ENCODE results near the gene PCDHB9.
"Not testable (repeated sequence)": the region's sequence is repeated elsewhere in the genome, so short reads cannot be mapped to it uniquely, and the experiment has no call there.

PCDHB9 gene

DNA sequence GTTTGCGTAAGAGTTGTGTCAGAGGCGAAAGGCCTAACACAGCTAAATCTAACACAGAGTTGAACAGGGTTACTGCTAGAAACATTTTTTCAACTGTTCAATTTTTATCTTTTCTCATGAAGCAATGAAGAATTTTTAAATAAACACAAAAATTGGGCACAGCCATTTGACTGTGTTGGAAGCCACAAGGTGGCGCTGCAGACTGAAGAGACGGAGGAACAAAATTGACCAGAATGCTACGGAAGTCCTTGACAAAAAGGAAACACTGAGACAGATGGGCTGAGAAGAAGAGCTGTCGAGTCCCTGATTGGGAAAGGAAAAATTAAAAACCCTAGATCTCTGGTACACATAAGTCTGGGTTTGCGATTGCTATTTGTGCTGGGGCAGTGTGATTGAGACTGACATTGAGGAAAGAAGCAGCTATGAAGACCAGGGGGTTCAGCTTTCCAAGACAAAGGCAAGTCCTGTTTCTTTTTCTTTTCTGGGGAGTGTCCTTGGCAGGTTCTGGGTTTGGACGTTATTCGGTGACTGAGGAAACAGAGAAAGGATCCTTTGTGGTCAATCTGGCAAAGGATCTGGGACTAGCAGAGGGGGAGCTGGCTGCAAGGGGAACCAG is at the start of gene PCDHB9:
PCDHB9 (plus strand) TSS at position 265 of the 616 bp plus-strand sequence; CDS start at position 423, 158 bp downstream.
- DNase-seq (ENCODE audit: extremely low read depth in 1 of 2, low read depth in 1 of 2) = no peak

- DNase-seq (ENCODE audit: extremely low read depth in 1 of 2, low read depth in 1 of 2) = not testable (repeated sequence)
Measured at GRCh38 chr5:141137346-141137745, 49.6 kb upstream of the PCDHB9 start.

DNA sequence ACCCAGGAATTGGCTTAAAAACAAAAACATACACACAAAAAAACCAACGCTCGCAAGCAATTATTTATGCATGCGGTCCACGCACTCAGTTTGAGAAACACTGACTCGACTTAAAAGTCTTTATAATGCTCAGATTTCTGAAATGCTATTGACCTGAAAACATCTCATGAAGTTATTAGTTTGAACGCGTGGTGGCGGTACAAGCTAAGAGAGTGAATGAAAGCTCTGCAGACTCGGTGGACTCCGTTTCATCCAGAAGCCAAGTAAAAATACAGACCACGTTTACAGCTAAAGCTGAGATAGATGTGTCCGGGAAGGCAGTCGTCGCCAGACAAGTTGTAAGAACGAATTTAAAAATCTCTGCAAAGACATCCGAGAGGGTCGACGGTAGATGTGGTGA is 37.1 kb upstream of the PCDHB9 start, which contains the start of gene PCDHB6:
PCDHB6 (plus strand) TSS at position 246 of the 400 bp plus-strand sequence. CDS start 201 bp downstream, outside the sequence.
- no peak for DNase-seq (ENCODE audit: extremely low read depth in 1 of 2, low read depth in 1 of 2)

GRCh38 chr5:141150224-141150992 is 36.6 kb upstream of the PCDHB9 start:
- no peak for DNase-seq (ENCODE audit: extremely low read depth in 1 of 2, low read depth in 1 of 2)

- DNase-seq (ENCODE audit: extremely low read depth in 1 of 2, low read depth in 1 of 2) = no peak
Measured at GRCh38 chr5:141150993-141151325, 36.0 kb upstream of the PCDHB9 start.

DNA sequence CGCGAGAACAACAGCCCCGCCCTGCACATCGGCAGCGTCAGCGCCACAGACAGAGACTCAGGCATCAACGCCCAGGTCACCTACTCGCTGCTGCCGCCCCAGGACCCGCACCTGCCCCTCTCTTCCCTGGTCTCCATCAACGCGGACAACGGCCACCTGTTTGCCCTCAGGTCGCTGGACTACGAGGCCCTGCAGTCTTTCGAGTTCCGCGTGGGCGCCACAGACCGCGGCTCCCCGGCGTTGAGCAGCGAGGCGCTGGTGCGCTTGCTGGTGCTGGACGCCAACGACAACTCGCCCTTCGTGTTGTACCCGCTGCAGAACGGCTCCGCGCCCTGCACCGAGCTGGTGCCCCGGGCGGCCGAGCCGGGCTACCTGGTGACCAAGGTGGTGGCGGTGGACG is 35.3 kb upstream of the PCDHB9 start:
- DNase-seq (ENCODE audit: extremely low read depth in 1 of 2, low read depth in 1 of 2) = not testable (repeated sequence)

DNA sequence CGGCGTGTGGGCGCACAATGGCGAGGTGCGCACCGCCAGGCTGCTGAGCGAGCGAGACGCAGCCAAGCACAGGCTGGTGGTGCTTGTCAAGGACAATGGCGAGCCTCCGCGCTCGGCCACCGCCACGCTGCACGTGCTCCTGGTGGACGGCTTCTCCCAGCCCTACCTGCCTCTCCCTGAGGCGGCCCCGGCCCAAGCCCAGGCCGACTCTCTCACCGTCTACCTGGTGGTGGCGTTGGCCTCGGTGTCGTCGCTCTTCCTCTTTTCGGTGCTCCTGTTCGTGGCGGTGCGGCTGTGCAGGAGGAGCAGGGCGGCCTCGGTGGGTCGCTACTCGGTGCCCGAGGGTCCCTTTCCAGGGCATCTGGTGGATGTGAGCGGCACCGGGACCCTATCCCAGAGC is 34.9 kb upstream of the PCDHB9 start:
- not testable (repeated sequence) for DNase-seq (ENCODE audit: extremely low read depth in 1 of 2, low read depth in 1 of 2)

GRCh38 chr5:141155540-141156374 is 31.2 kb upstream of the PCDHB9 start:
- DNase-seq (ENCODE audit: extremely low read depth in 1 of 2, low read depth in 1 of 2) = no peak

- DNase-seq (ENCODE audit: extremely low read depth in 1 of 2, low read depth in 1 of 2) = not testable (repeated sequence)
Measured at GRCh38 chr5:141157356-141157755, 29.6 kb upstream of the PCDHB9 start.

- not testable (repeated sequence) for DNase-seq (ENCODE audit: extremely low read depth in 1 of 2, low read depth in 1 of 2)
Measured at GRCh38 chr5:141157901-141158300, 29.1 kb upstream of the PCDHB9 start.

DNA sequence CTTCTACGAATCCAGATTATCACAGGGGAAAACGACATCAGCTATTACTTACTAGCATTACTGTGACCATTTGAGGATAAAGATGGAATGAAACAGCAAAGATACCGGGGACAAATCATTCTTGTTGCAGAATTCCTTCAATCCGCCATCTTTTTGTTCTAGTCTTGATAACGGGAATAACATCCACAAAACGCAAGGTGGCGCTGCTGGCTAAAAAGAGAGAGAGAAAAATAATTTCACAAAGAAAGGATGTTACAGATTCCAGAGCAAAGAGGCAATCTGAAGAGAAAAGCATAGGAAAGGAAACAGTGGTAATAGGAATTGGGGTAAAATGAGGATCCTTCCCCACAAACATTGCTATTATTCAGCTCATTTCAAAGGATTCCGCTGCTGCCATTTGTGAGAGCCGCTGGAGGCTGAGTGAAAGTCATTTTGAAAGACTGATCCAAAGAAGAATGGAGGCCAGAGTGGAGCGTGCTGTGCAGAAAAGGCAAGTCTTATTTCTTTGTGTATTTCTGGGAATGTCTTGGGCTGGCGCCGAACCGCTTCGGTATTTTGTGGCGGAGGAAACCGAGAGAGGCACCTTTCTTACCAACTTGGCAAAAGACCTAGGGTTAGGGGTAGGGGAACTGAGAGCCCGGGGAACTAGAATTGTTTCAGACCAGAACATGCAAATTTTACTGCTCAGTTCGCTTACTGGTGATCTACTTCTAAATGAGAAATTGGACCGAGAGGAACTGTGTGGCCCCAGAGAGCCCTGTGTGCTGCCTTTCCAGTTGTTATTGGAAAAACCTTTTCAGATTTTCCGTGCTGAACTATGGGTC is 14.4 kb upstream of the PCDHB9 start, which contains the start of gene PCDHB7:
PCDHB7 (plus strand) TSS at position 264 of the 824 bp plus-strand sequence; CDS start at position 456, 192 bp downstream.
- no peak for DNase-seq (ENCODE audit: extremely low read depth in 1 of 2, low read depth in 1 of 2)

DNA sequence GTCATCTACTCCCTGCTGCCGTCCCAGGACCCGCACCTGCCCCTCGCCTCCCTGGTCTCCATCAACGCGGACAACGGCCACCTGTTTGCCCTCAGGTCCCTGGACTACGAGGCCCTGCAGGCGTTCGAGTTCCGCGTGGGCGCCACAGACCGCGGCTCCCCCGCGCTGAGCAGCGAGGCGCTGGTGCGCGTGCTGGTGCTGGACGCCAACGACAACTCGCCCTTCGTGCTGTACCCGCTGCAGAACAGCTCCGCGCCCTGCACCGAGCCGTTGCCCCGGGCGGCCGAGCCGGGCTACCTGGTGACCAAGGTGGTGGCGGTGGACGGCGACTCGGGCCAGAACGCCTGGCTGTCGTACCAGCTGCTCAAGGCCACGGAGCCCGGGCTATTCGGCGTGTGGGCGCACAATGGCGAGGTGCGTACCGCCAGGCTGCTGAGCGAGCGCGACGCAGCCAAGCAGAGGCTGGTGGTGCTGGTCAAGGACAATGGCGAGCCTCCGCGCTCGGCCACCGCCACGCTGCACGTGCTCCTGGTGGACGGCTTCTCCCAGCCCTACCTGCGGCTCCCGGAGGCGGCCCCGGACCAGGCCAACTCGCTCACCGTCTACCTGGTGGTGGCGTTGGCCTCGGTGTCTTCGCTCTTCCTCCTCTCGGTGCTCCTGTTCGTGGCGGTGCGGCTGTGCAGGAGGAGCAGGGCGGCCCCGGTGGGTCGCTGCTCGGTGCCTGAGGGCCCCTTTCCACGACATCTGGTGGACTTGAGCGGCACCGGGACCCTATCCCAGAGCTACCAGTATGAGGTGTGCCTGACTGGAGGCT is 12.5 kb upstream of the PCDHB9 start:
- DNase-seq (ENCODE audit: extremely low read depth in 1 of 2, low read depth in 1 of 2) = not testable (repeated sequence)

DNA sequence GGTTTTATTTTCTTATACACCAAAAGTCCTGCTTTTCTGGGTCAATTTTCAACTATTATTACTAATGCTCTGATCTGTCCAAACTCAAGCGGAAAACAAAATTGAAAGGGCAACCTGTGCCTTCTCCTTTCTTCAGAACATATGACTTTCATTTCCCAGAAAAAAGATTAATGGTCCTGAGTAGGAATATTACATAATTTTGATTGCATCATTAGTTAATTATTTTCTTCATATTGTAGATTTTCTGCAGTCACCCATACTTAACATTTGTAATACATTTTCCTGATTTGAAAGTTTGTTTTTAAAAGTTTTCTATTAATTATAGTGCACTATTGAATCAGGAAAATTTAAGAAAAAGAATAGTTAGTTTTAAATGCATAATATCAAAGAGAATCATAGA is 11.0 kb upstream of the PCDHB9 start:
- no peak for DNase-seq (ENCODE audit: extremely low read depth in 1 of 2, low read depth in 1 of 2)

GRCh38 chr5:141177577-141178191 is 9.3 kb upstream of the PCDHB9 start, which contains the start of gene PCDHB8:
Gene PCDHB8 (plus strand): TSS chr5:141177790. CDS start chr5:141178035, 245 bp downstream.
- not testable (repeated sequence) for DNase-seq (ENCODE audit: extremely low read depth in 1 of 2, low read depth in 1 of 2)

GRCh38 chr5:141179371-141179770 is 7.6 kb upstream of the PCDHB9 start:
- DNase-seq (ENCODE audit: extremely low read depth in 1 of 2, low read depth in 1 of 2) = not testable (repeated sequence)

DNA sequence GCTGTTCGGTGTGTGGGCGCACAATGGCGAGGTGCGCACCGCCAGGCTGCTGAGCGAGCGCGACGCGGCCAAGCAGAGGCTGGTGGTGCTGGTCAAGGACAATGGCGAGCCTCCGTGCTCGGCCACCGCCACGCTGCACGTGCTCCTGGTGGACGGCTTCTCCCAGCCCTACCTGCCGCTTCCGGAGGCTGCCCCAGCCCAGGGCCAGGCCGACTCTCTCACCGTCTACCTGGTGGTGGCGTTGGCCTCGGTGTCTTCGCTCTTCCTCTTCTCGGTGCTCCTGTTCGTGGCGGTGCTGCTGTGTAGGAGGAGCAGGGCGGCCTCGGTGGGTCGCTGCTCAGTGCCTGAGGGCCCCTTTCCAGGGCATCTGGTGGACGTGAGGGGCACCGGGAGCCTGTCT is 7.1 kb upstream of the PCDHB9 start:
- not testable (repeated sequence) for DNase-seq (ENCODE audit: extremely low read depth in 1 of 2, low read depth in 1 of 2)

GRCh38 chr5:141180313-141180712 is 6.6 kb upstream of the PCDHB9 start:
- DNase-seq (ENCODE audit: extremely low read depth in 1 of 2, low read depth in 1 of 2) = no peak

GRCh38 chr5:141182248-141182647 is 4.7 kb upstream of the PCDHB9 start, which contains the start of gene PCDHB16:
Gene PCDHB16 (plus strand): TSS chr5:141182387. CDS start chr5:141182560, 173 bp downstream.
- no peak for DNase-seq (ENCODE audit: extremely low read depth in 1 of 2, low read depth in 1 of 2)

Data from activated CD8-positive, alpha-beta memory T cell treated with anti-CD3 and anti-CD28 coated beads for 1 hour (primary cell).